Measurements from ENCODE around the gene GALR2. TPM values are rescaled to one million over a fixed set of nuclear protein-coding genes. Genes with fewer than 3 reads are reported as not detected.

GALR2 gene
- total RNA-seq, 2 donors from 2014 or later: 0.80 TPM; not detected in 1

DNA sequence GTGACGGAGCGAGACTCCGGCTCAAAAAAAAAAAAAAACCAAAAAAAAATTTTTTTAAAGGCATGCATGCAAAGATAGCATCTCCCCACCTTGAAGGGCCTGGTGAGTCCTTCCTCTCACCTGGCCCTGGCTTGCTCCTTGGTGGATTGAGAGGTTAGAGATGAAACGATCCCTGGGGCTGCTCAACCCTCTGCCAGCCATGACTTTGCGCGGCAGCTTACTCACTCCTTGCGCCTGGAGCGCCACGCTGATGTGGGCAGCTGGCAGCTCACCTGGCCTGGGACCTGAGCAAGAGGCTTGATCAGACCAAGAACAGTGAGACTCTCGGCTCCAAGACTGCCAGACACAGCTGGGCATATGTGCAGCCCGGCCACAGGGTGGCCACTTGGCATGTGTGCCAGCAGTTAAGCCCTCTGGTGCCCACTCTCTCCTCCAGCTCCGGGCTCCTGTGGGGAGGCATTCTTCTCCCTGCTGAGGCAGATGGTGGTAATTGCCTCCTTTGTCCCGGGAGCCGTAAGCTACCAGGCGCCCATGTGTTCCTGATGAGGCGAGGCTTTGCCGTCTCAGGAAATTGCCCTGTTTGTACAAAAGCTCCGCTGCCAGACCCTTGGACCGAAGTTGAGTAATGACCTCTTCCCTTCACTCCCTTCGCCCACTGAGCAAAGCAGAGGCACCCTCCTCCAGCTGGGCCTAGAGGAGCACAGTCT, 42.4 kb upstream of the GALR2 start:
- no peak for DNase-seq (ENCODE audit: low spot score)
- intact Hi-C loops (cut with DNase I): no loop called here
- H3K36me3 ChIP-seq: no peaks in the 10 kb centered on the region
- no peak overlapping the region for H3K4me3 ChIP-seq
- H3K27ac ChIP-seq: no peak overlapping the region
- H3K9me3 ChIP-seq: no peaks in the 10 kb centered on the region
- no peaks in the 10 kb centered on the region for H3K4me1 ChIP-seq (replicated peaks)
- H3K27me3 ChIP-seq (replicated peaks; ENCODE audit: insufficient read depth): no peaks in the 10 kb centered on the region
- no peak for TF ChIP-seq POLR2A (IDR thresholded peaks at IDR 0.05)
- TF ChIP-seq, protein P1, sequence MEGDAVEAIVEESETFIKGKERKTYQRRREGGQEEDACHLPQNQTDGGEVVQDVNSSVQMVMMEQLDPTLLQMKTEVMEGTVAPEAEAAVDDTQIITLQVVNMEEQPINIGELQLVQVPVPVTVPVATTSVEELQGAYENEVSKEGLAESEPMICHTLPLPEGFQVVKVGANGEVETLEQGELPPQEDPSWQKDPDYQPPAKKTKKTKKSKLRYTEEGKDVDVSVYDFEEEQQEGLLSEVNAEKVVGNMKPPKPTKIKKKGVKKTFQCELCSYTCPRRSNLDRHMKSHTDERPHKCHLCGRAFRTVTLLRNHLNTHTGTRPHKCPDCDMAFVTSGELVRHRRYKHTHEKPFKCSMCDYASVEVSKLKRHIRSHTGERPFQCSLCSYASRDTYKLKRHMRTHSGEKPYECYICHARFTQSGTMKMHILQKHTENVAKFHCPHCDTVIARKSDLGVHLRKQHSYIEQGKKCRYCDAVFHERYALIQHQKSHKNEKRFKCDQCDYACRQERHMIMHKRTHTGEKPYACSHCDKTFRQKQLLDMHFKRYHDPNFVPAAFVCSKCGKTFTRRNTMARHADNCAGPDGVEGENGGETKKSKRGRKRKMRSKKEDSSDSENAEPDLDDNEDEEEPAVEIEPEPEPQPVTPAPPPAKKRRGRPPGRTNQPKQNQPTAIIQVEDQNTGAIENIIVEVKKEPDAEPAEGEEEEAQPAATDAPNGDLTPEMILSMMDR (IDR thresholded peaks at IDR 0.05): no peak
- 86% methylated on average over 18 of the region's 20 CpGs for WGBS

DNA sequence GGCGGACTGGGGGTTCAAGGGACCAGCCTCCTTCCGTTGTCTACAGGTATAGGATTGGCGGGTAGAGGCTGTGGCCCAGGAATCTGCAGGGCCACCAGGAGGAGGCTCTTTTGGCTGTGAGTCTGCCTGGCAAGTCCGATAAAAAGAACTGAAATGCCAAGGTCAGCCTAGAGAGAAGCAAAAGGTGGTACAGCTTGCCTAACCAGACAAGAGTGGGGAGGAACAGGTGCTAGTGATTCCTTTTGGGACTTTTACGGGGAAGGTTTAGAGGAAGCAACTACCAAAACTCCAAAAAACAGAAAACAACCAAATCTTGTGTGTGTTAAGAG, 41.8 kb upstream of the GALR2 start:
- no peak for DNase-seq (ENCODE audit: low spot score)
- H3K9me3 ChIP-seq: no peaks in the 10 kb centered on the region
- no peaks in the 10 kb centered on the region for H3K27me3 ChIP-seq (replicated peaks; ENCODE audit: insufficient read depth)
- no peak overlapping the region for H3K4me3 ChIP-seq
- H3K4me1 ChIP-seq (replicated peaks): no peaks in the 10 kb centered on the region
- no peaks in the 10 kb centered on the region for H3K36me3 ChIP-seq
- TF ChIP-seq, protein P1 (IDR thresholded peaks at IDR 0.05): no peak
- TF ChIP-seq POLR2AphosphoS5 (IDR thresholded peaks at IDR 0.05): no peak
- no peak for TF ChIP-seq POLR2A (IDR thresholded peaks at IDR 0.05)
- intact Hi-C loops (cut with DNase I): no loop called here
- WGBS: 95% methylated on average over 5 of the region's 5 CpGs
- H3K27ac ChIP-seq: no peak overlapping the region

DNA sequence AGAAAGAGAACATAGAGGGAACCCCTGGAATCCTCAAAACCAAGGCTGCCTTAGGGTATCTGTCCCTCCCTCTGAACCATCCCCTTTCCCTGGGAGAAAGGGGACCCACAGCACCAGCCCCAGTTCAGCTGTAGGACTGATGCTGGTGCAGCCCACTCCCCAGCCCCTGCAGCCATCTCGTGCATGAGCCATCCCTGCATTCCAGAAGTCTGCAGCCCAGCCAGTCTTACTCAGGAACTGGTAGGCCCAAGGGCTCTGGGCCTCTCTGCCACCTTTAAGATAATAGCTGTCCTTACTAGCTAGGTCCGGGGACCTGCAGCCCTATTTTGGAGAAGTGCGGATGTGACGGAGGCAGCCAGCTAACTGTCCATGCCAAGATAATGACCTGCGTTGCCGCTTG, 41.4 kb upstream of the GALR2 start:
- Histone ChIP-seq H3K4me1 (replicated peaks) (no peaks in the 10 kb centered on the region), H3K4me3 (no peak overlapping the region), H3K36me3 (no peaks in the 10 kb centered on the region), H3K9me3 (no peaks in the 10 kb centered on the region), H3K27me3 (replicated peaks; ENCODE audit: insufficient read depth) (no peaks in the 10 kb centered on the region), H3K27ac (no peak overlapping the region)
- no peak for TF ChIP-seq POLR2A (IDR thresholded peaks at IDR 0.05)
- TF ChIP-seq POLR2AphosphoS5 (IDR thresholded peaks at IDR 0.05): no peak
- TF ChIP-seq, protein P1 (IDR thresholded peaks at IDR 0.05): no peak
- 96% methylated on average over 6 of the region's 6 CpGs for WGBS
- intact Hi-C loops (cut with DNase I): no loop called here
- DNase-seq (ENCODE audit: low spot score): no peak

DNA sequence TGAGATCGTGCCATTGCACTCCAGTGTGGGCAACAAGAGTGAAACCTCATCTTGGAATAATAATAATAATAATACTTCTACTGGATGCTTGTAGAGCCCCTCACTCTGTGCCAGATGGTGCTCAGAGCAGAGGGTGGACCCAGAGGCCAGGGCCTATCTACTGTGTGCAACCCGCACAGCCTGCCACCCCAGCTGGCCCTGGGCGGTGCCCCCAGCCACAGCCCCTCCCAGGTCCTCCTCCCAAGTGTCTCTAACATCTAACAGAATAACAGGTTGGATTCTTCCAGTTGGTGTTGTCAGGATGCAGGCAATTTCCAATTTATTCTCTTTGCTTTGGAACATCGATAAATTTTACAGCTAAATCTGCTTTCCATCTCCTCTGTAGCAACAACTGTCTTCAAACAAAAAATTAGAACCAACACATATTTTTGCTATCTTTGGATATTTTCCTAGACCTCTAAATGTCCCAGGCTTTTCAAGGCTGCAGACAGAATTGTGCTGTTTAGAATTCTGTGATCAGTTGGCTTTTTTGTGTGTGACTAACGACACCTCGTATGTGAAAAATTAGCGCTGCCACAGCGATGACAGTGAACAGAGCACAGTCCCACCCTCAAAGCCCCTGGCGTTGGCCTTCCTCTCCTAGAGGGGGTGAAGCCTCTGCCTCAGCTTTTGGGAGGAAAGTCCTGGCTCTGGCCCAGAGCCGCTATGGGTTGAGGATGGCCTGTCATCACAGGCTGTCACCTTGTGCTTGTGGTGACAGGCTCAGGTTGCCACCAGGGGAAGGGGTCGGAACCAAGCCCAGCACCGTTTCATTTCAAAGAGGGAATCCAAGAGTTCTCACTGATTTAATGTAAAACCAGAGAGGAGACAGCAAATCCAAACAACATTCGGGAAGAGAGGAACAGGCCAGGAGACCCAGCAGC, 39.9 kb upstream of the GALR2 start:
- 73% methylated on average over 13 of the region's 13 CpGs for WGBS
- DNase-seq (ENCODE audit: low spot score): no peak
- Histone ChIP-seq H3K27me3 (replicated peaks; ENCODE audit: insufficient read depth) (no peaks in the 10 kb centered on the region), H3K4me1 (replicated peaks) (no peaks in the 10 kb centered on the region), H3K9me3 (no peaks in the 10 kb centered on the region), H3K4me3 (no peak overlapping the region), H3K36me3 (peaks cover 2 to 10% of the 10 kb centered on the region in 2 donors), H3K27ac (no peak overlapping the region)
- intact Hi-C loops (cut with DNase I): no loop called here
- TF ChIP-seq POLR2AphosphoS5 (IDR thresholded peaks at IDR 0.05) (no peak), POLR2A (IDR thresholded peaks at IDR 0.05) (no peak)
- TF ChIP-seq, protein P1 (IDR thresholded peaks at IDR 0.05): no peak
